Measurements from ENCODE around the gene ARHGAP6. TPM values are rescaled to one million over a fixed set of nuclear protein-coding genes. Genes with fewer than 3 reads are reported as not detected.
"Not testable (repeated sequence)": the region's sequence is repeated elsewhere in the genome, so short reads cannot be mapped to it uniquely, and the experiment has no call there.

Gene ARHGAP6
- total RNA-seq, 1 donor from 2014 or later, result 16.7 TPM

- DNase-seq, result no peak
- no peak overlapping the region for H3K4me3 ChIP-seq
- H3K36me3 ChIP-seq, result no peaks in the 10 kb centered on the region
- ATAC-seq, result no peak
- H3K27ac ChIP-seq, result no peak overlapping the region
- TF ChIP-seq CTCF (IDR thresholded peaks at IDR 0.05), result no peak
- no peaks in the 10 kb centered on the region for H3K4me1 ChIP-seq
- H3K27me3 ChIP-seq (ENCODE audit: low read depth), result no peaks in the 10 kb centered on the region
- no peaks in the 10 kb centered on the region for H3K9me3 ChIP-seq
- intact Hi-C loops (cut with DNase I), result no loop called here
These were observed 294.6 kb downstream of the ARHGAP6 start for GRCh38 chrX:11371106-11371505.

DNA sequence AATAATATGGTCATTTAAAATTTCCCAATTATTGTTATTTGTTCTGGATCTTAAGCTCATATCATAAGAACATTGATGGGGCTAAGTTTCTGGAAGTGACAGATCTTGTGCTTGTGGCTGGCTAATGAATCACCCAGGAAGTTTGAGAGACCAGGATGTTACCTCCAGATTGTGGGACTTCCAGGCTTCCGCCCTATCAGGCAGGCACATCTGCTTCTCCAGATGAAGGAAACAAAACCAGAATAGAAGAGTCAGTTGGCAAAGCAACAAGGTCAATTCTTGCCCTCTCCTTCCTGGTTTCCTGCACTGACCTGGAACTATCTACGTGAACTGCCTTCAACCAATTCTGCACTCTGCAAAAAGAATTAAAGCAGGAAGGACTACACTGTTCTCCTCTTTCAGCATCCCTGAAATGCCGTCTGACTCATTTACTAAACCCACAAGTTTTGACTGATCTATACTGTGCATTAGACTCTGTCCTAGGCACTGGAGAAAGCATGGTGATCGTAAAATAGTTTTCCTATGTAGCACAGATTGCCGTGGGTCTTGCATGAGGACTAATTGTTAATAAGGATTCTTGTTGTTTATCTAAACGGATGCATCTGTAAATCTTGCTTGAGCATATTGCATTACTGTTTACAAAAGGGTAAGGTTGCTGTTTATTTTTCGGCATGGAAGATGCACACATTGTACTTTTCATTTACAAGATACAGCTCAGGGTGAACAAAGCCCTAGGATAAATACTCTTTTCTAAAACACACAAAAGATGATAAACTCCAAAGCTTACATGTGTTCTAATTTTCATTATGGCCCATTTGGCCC is 297.9 kb downstream of the ARHGAP6 start:
- ATAC-seq (peak in 1 of 2 donors; percentile 35), DNase-seq (no peak)
- H3K4me3 ChIP-seq, result no peak overlapping the region
- intact Hi-C loops (cut with DNase I), result no loop called here
- no peak overlapping the region for H3K27ac ChIP-seq
- H3K36me3 ChIP-seq, result no peaks in the 10 kb centered on the region
- H3K4me1 ChIP-seq, result no peaks in the 10 kb centered on the region
- no peak for TF ChIP-seq CTCF (IDR thresholded peaks at IDR 0.05)
- no peaks in the 10 kb centered on the region for H3K9me3 ChIP-seq
- H3K27me3 ChIP-seq (ENCODE audit: low read depth), result no peaks in the 10 kb centered on the region

- intact Hi-C loops (cut with DNase I), result no loop called here
These were observed 298.6 kb downstream of the ARHGAP6 start for GRCh38 chrX:11366998-11367595.

DNA sequence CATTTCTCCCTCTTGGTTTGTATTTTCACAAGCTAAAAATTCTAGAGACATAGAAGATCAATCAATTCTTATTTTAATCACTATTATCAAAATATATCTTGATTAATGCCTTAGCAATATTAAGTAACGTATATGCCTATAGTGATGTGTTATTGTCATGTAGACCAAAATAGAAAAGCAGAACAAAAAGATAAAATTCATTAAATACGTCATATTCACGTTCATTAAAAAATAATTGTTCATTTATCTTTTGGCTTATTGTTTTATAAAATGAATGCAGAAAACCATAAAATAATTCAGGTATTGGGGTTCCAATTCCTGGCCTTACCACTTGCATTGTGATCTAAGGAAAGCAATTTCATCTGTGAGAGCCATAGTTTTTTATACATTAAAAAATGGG is 300.3 kb downstream of the ARHGAP6 start:
- H3K4me1 ChIP-seq, result no peaks in the 10 kb centered on the region
- ATAC-seq (no peak), DNase-seq (no peak)
- TF ChIP-seq CTCF (IDR thresholded peaks at IDR 0.05), result no peak
- no peaks in the 10 kb centered on the region for H3K27me3 ChIP-seq (ENCODE audit: low read depth)
- no peaks in the 10 kb centered on the region for H3K9me3 ChIP-seq
- H3K36me3 ChIP-seq, result no peaks in the 10 kb centered on the region
- no peak overlapping the region for H3K27ac ChIP-seq
- intact Hi-C loops (cut with DNase I), result no loop called here
- H3K4me3 ChIP-seq, result no peak overlapping the region

More at GRCh38 chrX:11366998-11367595, 298.6 kb downstream of the ARHGAP6 start:
- H3K4me1 ChIP-seq, result no peaks in the 10 kb centered on the region
- H3K27me3 ChIP-seq (ENCODE audit: low read depth), result no peaks in the 10 kb centered on the region
- ATAC-seq, result no peak
- no peak for TF ChIP-seq CTCF (IDR thresholded peaks at IDR 0.05)
- H3K36me3 ChIP-seq, result no peaks in the 10 kb centered on the region
- DNase-seq, result no peak
- H3K4me3 ChIP-seq, result no peak overlapping the region
- no peak overlapping the region for H3K27ac ChIP-seq
- no peaks in the 10 kb centered on the region for H3K9me3 ChIP-seq

DNA sequence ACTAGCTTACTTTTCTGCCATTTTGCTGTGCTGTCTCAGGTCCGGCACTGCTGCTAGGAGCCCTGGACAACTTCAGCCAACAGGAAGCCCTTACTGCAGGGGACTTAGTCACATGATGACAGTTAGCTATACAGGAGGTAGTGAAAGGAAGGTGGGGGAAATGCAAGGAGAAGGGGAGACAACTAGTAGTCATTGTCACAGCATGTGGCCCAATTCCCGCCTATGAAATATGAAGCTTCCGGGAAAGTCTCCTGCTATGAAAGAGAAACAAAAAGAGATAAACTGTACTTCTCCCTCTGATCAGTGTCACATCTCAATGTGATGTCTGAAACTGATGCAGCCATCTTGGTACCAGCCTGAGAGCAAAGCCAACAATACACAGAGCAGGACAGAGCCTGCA is 300.9 kb downstream of the ARHGAP6 start:
- H3K36me3 ChIP-seq, result no peaks in the 10 kb centered on the region
- intact Hi-C loops (cut with DNase I), result no loop called here
- H3K4me3 ChIP-seq, result no peak overlapping the region
- no peak for ATAC-seq
- TF ChIP-seq CTCF (IDR thresholded peaks at IDR 0.05), result no peak
- H3K27ac ChIP-seq, result no peak overlapping the region
- H3K9me3 ChIP-seq, result no peaks in the 10 kb centered on the region
- H3K4me1 ChIP-seq, result no peaks in the 10 kb centered on the region
- H3K27me3 ChIP-seq (ENCODE audit: low read depth), result no peaks in the 10 kb centered on the region
- DNase-seq, result no peak

- H3K9me3 ChIP-seq; H3K4me3 ChIP-seq; H3K4me1 ChIP-seq; ATAC-seq; DNase-seq; H3K27me3 ChIP-seq (ENCODE audit: low read depth); H3K36me3 ChIP-seq; H3K27ac ChIP-seq; intact Hi-C loops (cut with DNase I): not testable (repeated sequence)
These were observed 301.9 kb downstream of the ARHGAP6 start for GRCh38 chrX:11363825-11364224.

Measured in lower lobe of right lung (tissue), 2 donors.